IPS DF 4.7 (cell line): ENCODE results near the gene BCL2L11.

Experiments used
- DNase-seq: peaks from one replicate; pipeline ENCODE4 v3.0.0-alpha.2; 2013; ENCODE audit warnings: low spot score; ENCODE audit errors: extremely low read depth

Gene BCL2L11

GRCh38 chr2:111117598-111118480, 2.9 kb upstream of the BCL2L11 start:
- DNase-seq = no peak

GRCh38 chr2:111118481-111118980, 2.2 kb upstream of the BCL2L11 start:
- no peak for DNase-seq

- DNase-seq = no peak
Measured at GRCh38 chr2:111118981-111119821, 1.5 kb upstream of the BCL2L11 start.

GRCh38 chr2:111119822-111120252, 877 bp upstream of the BCL2L11 start:
- DNase-seq = no peak

GRCh38 chr2:111121028-111121827, 514 bp downstream of the BCL2L11 start:
- DNase-seq = no peak

GRCh38 chr2:111121828-111122630, 1.3 kb downstream of the BCL2L11 start:
- DNase-seq = no peak

GRCh38 chr2:111122631-111123421, 2.1 kb downstream of the BCL2L11 start:
- no peak for DNase-seq

- no peak for DNase-seq
Measured at GRCh38 chr2:111123751-111124150, 3.0 kb downstream of the BCL2L11 start.

- DNase-seq = no peak
Measured at GRCh38 chr2:111126581-111126980, 5.9 kb downstream of the BCL2L11 start.

GRCh38 chr2:111127351-111127750, 6.6 kb downstream of the BCL2L11 start:
- no peak for DNase-seq

GRCh38 chr2:111128096-111128495, 7.4 kb downstream of the BCL2L11 start:
- DNase-seq = no peak

GRCh38 chr2:111133603-111134002, 12.9 kb downstream of the BCL2L11 start:
- DNase-seq = no peak

GRCh38 chr2:111134055-111134454, 13.3 kb downstream of the BCL2L11 start:
- no peak for DNase-seq

- no peak for DNase-seq
Measured at GRCh38 chr2:111135237-111135909, 14.7 kb downstream of the BCL2L11 start.

- DNase-seq = no peak
Measured at GRCh38 chr2:111135910-111136297, 15.2 kb downstream of the BCL2L11 start.

GRCh38 chr2:111138839-111139238, 18.1 kb downstream of the BCL2L11 start:
- DNase-seq = no peak

GRCh38 chr2:111139637-111140317, 19.1 kb downstream of the BCL2L11 start:
- DNase-seq = no peak

- no peak for DNase-seq
Measured at GRCh38 chr2:111140815-111141214, 20.1 kb downstream of the BCL2L11 start.
